ENCODE measurements around the gene FOXD4L1. TPM values are rescaled to one million over a fixed set of nuclear protein-coding genes. Genes with fewer than 3 reads are reported as not detected.
"Not testable (repeated sequence)": the region's sequence is repeated elsewhere in the genome, so short reads cannot be mapped to it uniquely, and the experiment has no call there.

Gene FOXD4L1
- total RNA-seq, 1 experiment from 2014 or later: not detected

DNA sequence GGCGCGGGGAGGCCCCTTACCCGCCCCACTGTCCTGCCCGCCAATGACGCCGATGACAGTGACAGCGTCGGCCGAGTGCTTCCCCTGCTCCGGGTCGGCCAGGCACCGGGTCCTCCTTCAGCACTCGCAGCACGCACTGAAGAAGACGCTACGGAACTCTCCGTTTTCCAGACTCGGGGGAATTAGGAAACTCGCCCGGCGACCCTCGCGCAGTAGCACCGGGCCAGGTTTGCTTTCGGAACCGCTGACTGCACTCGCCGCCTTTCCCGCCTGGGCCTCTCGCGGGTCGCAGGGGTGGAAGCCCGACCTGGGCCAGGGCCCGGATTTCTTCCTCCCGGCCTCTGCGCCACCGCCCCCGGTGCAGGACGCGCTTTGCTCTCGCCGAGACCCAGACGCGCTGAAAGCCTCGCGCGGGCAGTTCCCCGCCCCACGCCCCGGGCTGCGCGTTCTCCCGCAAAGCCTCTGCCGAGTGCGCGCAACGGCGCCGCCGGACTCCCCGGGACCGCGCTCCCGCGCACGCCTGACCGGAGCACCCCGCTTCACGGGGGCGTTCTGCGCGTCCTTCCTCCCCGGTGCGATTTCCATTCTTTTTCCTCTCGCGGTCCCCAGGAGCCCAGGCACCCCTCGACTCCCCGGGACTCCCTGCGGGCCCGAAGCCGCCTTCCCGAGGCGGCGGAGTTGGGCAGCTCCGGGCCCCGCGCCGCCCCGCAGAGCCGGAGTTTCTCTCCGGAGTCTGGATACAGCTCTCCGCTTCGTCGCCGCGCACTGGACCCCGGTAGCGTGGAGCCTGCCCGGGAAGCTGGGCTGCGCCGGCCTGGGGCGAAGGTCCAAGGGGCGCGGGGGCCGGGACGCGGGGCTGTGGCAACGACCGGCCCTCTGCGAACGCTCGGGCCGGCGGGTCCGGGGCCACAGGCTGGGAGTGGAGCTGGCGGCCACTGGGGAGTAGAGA, 4.9 kb downstream of the FOXD4L1 start:
- not testable (repeated sequence) for H4K5ac ChIP-seq (ENCODE audit: insufficient read length, low read depth, low read length); H3K9me3 Mint-ChIP-seq; H2BK120ac ChIP-seq (ENCODE audit: low read depth, low read length, poor library complexity, severe bottlenecking); H2BK20ac ChIP-seq (ENCODE audit: low read depth, low read length, poor library complexity, severe bottlenecking); H3K36me3 Mint-ChIP-seq (ENCODE audit: insufficient read depth in 1 of 3, low read depth in 3 of 3); H3K56ac ChIP-seq (ENCODE audit: insufficient read length, low read depth, low read length); H2BK15ac ChIP-seq (ENCODE audit: low read depth, low read length); H2BK12ac ChIP-seq (ENCODE audit: insufficient read length, low read depth, low read length); H3K4ac ChIP-seq (ENCODE audit: low read depth, low read length); H3K9ac ChIP-seq (ENCODE audit: extremely low read depth, insufficient read length, low read length); H3T11ph ChIP-seq (ENCODE audit: low read length); H2AFZ ChIP-seq (ENCODE audit: low read length); H2BK5ac ChIP-seq (ENCODE audit: insufficient read length, low read length); H3K18ac ChIP-seq (ENCODE audit: insufficient read length, low read depth, low read length); H3K27ac ChIP-seq (ENCODE audit: insufficient read length, low read depth, low read length); H3K79me1 ChIP-seq (ENCODE audit: insufficient read depth, low read depth, low read length, poor library complexity, severe bottlenecking); H2AK5ac ChIP-seq (ENCODE audit: insufficient read length, low read length); H3K4me1 ChIP-seq (ENCODE audit: insufficient read depth, low read length); H3K23me2 ChIP-seq (ENCODE audit: insufficient read length, low read depth, low read length, poor library complexity, severe bottlenecking); H3K79me2 ChIP-seq (ENCODE audit: insufficient read depth, low read length); H3K14ac ChIP-seq (ENCODE audit: insufficient read depth, low read length); H3K27ac Mint-ChIP-seq; H3K23ac ChIP-seq (ENCODE audit: insufficient read length, low read depth, low read length); H4K91ac ChIP-seq (ENCODE audit: insufficient read length, low read depth, low read length); H3K9me3 ChIP-seq (ENCODE audit: control insufficient read depth, low read depth, low read length); H3K4me1 Mint-ChIP-seq; H4K8ac ChIP-seq (replicated peaks; ENCODE audit: insufficient read length, low read depth, low read length); H4K20me1 ChIP-seq (ENCODE audit: control insufficient read depth, insufficient read depth, insufficient read length)
- H3K27me3 Mint-ChIP-seq (ENCODE audit: low read depth): peaks cover 83% of the 10 kb centered on the region
- no CpG with 5 or more reads among the region's 116 CpGs for WGBS (ENCODE audit: extremely low coverage, insufficient read length, low lambda C conversion rate)
- peak; percentile 60 for DNase-seq
- peaks cover 25% of the 10 kb centered on the region; the same call in 1 of the 2 replicates for H3K27me3 ChIP-seq (ENCODE audit: insufficient read depth, low read length)
- peak overlapping the region; percentile 25 for H3K4me2 ChIP-seq (ENCODE audit: insufficient read depth, insufficient read length, low read length)
- H3K4me3 Mint-ChIP-seq: peak overlapping the region; percentile 48 to 70; a peak in 4 of 5 replicates

DNA sequence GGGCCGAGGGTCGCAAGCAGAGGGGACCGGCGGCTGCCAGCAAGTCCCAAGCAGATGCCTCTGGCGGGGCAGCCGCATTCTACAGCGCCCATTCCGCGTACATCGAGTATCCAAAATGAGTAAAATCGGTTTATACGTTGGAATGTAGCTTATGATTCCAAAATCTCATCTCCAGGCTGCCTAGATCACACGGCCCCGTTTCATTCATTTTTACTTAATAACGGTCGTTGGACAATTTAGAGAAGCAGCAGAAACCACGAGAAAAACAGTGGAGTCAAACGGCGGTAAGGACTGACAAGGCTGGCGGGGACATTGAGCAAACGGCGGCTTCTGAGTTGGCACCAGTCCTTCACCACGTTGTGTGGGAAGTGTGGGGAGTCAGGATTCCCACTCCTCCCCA, 5.6 kb downstream of the FOXD4L1 start:
- not testable (repeated sequence) for H3K9me3 ChIP-seq (ENCODE audit: control insufficient read depth, low read depth, low read length); H2AK5ac ChIP-seq (ENCODE audit: insufficient read length, low read length); H3K4me1 Mint-ChIP-seq; H3K4me1 ChIP-seq (ENCODE audit: insufficient read depth, low read length); H3K9me3 Mint-ChIP-seq; H3T11ph ChIP-seq (ENCODE audit: low read length); H2BK5ac ChIP-seq (ENCODE audit: insufficient read length, low read length); H3K79me2 ChIP-seq (ENCODE audit: insufficient read depth, low read length); H4K91ac ChIP-seq (ENCODE audit: insufficient read length, low read depth, low read length); H2BK20ac ChIP-seq (ENCODE audit: low read depth, low read length, poor library complexity, severe bottlenecking); H2BK15ac ChIP-seq (ENCODE audit: low read depth, low read length); H3K14ac ChIP-seq (ENCODE audit: insufficient read depth, low read length); H3K27ac Mint-ChIP-seq; H3K56ac ChIP-seq (ENCODE audit: insufficient read length, low read depth, low read length); H2AFZ ChIP-seq (ENCODE audit: low read length); H2BK120ac ChIP-seq (ENCODE audit: low read depth, low read length, poor library complexity, severe bottlenecking); H3K27ac ChIP-seq (ENCODE audit: insufficient read length, low read depth, low read length); H4K5ac ChIP-seq (ENCODE audit: insufficient read length, low read depth, low read length); H2BK12ac ChIP-seq (ENCODE audit: insufficient read length, low read depth, low read length); H3K9ac ChIP-seq (ENCODE audit: extremely low read depth, insufficient read length, low read length); H3K23me2 ChIP-seq (ENCODE audit: insufficient read length, low read depth, low read length, poor library complexity, severe bottlenecking); H3K36me3 Mint-ChIP-seq (ENCODE audit: insufficient read depth in 1 of 3, low read depth in 3 of 3); H4K20me1 ChIP-seq (ENCODE audit: control insufficient read depth, insufficient read depth, insufficient read length); H3K79me1 ChIP-seq (ENCODE audit: insufficient read depth, low read depth, low read length, poor library complexity, severe bottlenecking); H3K4ac ChIP-seq (ENCODE audit: low read depth, low read length); H3K23ac ChIP-seq (ENCODE audit: insufficient read length, low read depth, low read length); H3K18ac ChIP-seq (ENCODE audit: insufficient read length, low read depth, low read length); H4K8ac ChIP-seq (replicated peaks; ENCODE audit: insufficient read length, low read depth, low read length); H3K4me2 ChIP-seq (ENCODE audit: insufficient read depth, insufficient read length, low read length); DNase-seq
- Mint-ChIP-seq H3K4me3 (peak overlapping the region in 1 of 2 experiments; percentile 40; a peak in 2 of 5 replicates), H3K27me3 (ENCODE audit: low read depth) (peaks cover 83% of the 10 kb centered on the region)
- H3K27me3 ChIP-seq (ENCODE audit: insufficient read depth, low read length): peaks cover 25% of the 10 kb centered on the region; the same call in 1 of the 2 replicates
- no CpG with 5 or more reads among the region's 23 CpGs for WGBS (ENCODE audit: extremely low coverage, insufficient read length, low lambda C conversion rate)

Data from H9 (cell line).